RWPE2 (cell line): ENCODE measurements around the gene ANTXR1.

Experiments
- ATAC-seq: fragments of 200-7000 bp; cut with Tn5 transposase; 3 replicates; pipeline ENCODE4 v1.9.1; 2021; ENCODE audit warnings: low read depth
- DNase-seq: peaks from one replicate; pipeline ENCODE4 v3.0.0-alpha.2; 2020; ENCODE audit warnings: low spot score
- H3K27ac ChIP-seq: fragments of 450-650 bp; 2 replicates; pipeline ENCODE4 v1.5.1; 2017; ENCODE audit warnings: mild to moderate bottlenecking; ENCODE audit not compliant: poor library complexity, severe bottlenecking
- H3K27me3 ChIP-seq: fragments of 250-450 bp; sonication (Bioruptor Pico); 2 replicates; pipeline ENCODE4 v1.5.1; 2021; ENCODE audit warnings: mild to moderate bottlenecking, moderate library complexity; ENCODE audit not compliant: insufficient read depth, poor library complexity, severe bottlenecking
- H3K36me3 ChIP-seq: fragments of 250-450 bp; sonication (Bioruptor Pico); 2 replicates; pipeline ENCODE4 v1.5.1; 2020; ENCODE audit warnings: low read depth, mild to moderate bottlenecking, moderate library complexity
- H3K4me1 ChIP-seq: fragments of 250-450 bp; sonication (Bioruptor Pico); 2 replicates; pipeline ENCODE4 v1.5.1; 2021; ENCODE audit warnings: mild to moderate bottlenecking, moderate library complexity; ENCODE audit not compliant: insufficient read depth, poor library complexity, severe bottlenecking
- H3K4me3 ChIP-seq: fragments of 250-450 bp; sonication (Bioruptor Pico); 2 replicates; pipeline ENCODE4 v1.5.1; 2021; ENCODE audit warnings: mild to moderate bottlenecking, moderate library complexity; ENCODE audit not compliant: severe bottlenecking
- H3K9me3 ChIP-seq: fragments of 250-450 bp; sonication (Bioruptor Pico); 2 replicates; pipeline ENCODE4 v1.5.1; 2021; ENCODE audit warnings: mild to moderate bottlenecking, moderate library complexity; ENCODE audit not compliant: severe bottlenecking
- TF ChIP-seq, protein P1 (sequence below): fragments of 450-650 bp; IDR thresholded peaks from one replicate; pipeline ENCODE4 v1.5.1; 2017; ENCODE audit warnings: mild to moderate bottlenecking, moderate library complexity; ENCODE audit not compliant: poor library complexity, severe bottlenecking

The ANTXR1 gene

DNA sequence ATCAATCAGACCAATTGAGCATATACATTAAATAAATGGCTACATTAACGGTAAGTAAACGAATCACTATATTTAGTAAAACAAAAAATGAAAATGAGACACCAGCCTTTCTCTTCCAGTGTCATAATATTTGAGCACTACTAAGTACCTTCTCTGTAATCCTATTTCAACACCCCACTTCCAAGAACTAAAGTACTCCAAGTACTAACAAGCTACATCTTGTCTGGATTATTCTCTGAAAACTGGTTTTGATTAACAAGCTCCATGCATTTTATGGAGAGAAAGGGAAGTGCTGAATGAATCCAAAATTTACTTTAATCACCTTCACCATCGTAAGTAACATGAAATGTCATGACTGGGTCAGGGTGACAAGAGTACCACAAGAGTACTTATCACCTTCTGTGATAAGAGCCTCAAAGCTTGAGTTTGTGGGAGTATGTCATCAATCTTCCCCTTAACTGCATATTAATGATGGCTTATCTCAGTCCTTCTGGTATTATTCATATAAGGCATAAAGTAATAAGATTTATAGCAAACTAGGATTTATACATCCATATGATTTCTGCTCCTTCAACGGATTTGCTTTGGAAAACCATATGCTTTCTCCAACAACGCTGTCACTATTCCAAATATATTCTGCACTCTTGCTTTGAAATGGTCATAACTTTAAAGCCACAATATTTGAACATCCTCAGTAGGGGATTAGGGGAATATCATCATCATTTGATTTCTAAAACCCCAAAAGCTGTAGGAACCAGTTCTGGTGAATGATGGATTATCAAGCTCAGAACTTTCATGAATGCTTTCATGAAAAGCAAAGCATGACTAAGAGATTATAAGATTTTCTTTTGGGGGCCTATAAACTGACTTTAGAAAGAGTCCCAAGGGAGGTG, 127.0 kb downstream of the ANTXR1 start:
- peak overlapping the region; percentile 98 for H3K27ac ChIP-seq
- peaks cover 5% of the 10 kb centered on the region; the same call in 1 of the 2 replicates for H3K36me3 ChIP-seq
- no peak overlapping the region for H3K4me3 ChIP-seq
- DNase-seq (no peak), ATAC-seq (no peak)
- H3K27me3 ChIP-seq, result no peaks in the 10 kb centered on the region
- TF ChIP-seq, protein P1, sequence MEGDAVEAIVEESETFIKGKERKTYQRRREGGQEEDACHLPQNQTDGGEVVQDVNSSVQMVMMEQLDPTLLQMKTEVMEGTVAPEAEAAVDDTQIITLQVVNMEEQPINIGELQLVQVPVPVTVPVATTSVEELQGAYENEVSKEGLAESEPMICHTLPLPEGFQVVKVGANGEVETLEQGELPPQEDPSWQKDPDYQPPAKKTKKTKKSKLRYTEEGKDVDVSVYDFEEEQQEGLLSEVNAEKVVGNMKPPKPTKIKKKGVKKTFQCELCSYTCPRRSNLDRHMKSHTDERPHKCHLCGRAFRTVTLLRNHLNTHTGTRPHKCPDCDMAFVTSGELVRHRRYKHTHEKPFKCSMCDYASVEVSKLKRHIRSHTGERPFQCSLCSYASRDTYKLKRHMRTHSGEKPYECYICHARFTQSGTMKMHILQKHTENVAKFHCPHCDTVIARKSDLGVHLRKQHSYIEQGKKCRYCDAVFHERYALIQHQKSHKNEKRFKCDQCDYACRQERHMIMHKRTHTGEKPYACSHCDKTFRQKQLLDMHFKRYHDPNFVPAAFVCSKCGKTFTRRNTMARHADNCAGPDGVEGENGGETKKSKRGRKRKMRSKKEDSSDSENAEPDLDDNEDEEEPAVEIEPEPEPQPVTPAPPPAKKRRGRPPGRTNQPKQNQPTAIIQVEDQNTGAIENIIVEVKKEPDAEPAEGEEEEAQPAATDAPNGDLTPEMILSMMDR, result no peak
- peaks cover 45% of the 10 kb centered on the region for H3K4me1 ChIP-seq
- no peaks in the 10 kb centered on the region for H3K9me3 ChIP-seq

- H3K9me3 ChIP-seq, result no peaks in the 10 kb centered on the region
- no peak overlapping the region for H3K4me3 ChIP-seq
- DNase-seq (no peak), ATAC-seq (no peak)
- no peaks in the 10 kb centered on the region for H3K27me3 ChIP-seq
- no peak overlapping the region for H3K27ac ChIP-seq
- peaks cover 45% of the 10 kb centered on the region for H3K4me1 ChIP-seq
- TF ChIP-seq, protein P1, result no peak
- peaks cover 5% of the 10 kb centered on the region; the same call in 1 of the 2 replicates for H3K36me3 ChIP-seq
Observed at GRCh38 chr2:69141061-69141460, 128.1 kb downstream of the ANTXR1 start.

DNA sequence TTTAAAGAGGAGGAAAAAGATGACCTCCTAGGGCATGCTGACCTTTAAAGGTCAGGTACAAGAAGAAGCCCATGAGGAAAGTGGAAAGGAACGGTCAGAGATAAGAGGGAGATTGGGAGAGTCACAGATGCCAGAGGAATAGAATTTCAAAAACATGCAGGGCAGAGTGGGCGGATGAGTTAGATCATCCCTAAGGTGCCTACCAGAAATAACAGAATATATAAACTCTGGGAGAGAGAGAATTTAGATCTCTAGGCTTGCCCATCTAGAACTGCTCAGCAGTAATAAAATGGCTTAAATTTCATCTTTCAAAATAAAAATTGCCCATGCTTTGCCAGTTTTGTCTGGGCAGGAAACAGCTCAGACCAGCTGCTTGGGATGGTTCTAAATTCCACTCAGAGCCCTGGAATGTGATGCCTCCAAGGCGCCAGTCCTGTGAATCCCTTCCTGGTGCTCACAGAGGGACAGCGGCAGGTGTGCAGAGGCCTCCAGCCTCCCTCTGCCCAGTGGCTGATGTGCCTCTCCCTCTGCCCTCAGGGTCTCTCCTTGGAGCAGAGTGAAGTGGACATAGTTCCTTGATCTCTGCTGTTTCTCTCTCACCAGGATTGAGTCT, 130.9 kb downstream of the ANTXR1 start:
- DNase-seq (no peak), ATAC-seq (peak; percentile 67)
- Histone ChIP-seq H3K4me1 (peaks cover 33% of the 10 kb centered on the region), H3K27ac (peak overlapping the region; percentile 76), H3K4me3 (no peak overlapping the region), H3K9me3 (no peaks in the 10 kb centered on the region), H3K27me3 (no peaks in the 10 kb centered on the region), H3K36me3 (peaks cover 5% of the 10 kb centered on the region; the same call in 1 of the 2 replicates)
- TF ChIP-seq, protein P1, result no peak

- Histone ChIP-seq H3K9me3 (no peaks in the 10 kb centered on the region), H3K4me3 (no peak overlapping the region), H3K27me3 (no peaks in the 10 kb centered on the region), H3K27ac (no peak overlapping the region), H3K4me1 (peaks cover 21% of the 10 kb centered on the region), H3K36me3 (peaks cover under 1% of the 10 kb centered on the region; the same call in 1 of the 2 replicates)
- ATAC-seq (no peak), DNase-seq (no peak)
- TF ChIP-seq, protein P1, result no peak
Observed at GRCh38 chr2:69145204-69145603, 132.2 kb downstream of the ANTXR1 start.
